LNCAP (cell line): ENCODE results near the gene COL25A1.

Experiments used
- TF ChIP-seq, protein P1 (sequence below): fragments of 450-650 bp; IDR thresholded peaks from 2 replicates; pipeline ENCODE4 v1.5.1; 2017; ENCODE audit warnings: mild to moderate bottlenecking

COL25A1 gene

GRCh38 chr4:109233570-109233969 is 68.9 kb downstream of the COL25A1 start:
- TF ChIP-seq, protein P1, sequence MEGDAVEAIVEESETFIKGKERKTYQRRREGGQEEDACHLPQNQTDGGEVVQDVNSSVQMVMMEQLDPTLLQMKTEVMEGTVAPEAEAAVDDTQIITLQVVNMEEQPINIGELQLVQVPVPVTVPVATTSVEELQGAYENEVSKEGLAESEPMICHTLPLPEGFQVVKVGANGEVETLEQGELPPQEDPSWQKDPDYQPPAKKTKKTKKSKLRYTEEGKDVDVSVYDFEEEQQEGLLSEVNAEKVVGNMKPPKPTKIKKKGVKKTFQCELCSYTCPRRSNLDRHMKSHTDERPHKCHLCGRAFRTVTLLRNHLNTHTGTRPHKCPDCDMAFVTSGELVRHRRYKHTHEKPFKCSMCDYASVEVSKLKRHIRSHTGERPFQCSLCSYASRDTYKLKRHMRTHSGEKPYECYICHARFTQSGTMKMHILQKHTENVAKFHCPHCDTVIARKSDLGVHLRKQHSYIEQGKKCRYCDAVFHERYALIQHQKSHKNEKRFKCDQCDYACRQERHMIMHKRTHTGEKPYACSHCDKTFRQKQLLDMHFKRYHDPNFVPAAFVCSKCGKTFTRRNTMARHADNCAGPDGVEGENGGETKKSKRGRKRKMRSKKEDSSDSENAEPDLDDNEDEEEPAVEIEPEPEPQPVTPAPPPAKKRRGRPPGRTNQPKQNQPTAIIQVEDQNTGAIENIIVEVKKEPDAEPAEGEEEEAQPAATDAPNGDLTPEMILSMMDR: no peak

- TF ChIP-seq, protein P1: no peak
Observed at GRCh38 chr4:109232681-109233080, 69.8 kb downstream of the COL25A1 start.

DNA sequence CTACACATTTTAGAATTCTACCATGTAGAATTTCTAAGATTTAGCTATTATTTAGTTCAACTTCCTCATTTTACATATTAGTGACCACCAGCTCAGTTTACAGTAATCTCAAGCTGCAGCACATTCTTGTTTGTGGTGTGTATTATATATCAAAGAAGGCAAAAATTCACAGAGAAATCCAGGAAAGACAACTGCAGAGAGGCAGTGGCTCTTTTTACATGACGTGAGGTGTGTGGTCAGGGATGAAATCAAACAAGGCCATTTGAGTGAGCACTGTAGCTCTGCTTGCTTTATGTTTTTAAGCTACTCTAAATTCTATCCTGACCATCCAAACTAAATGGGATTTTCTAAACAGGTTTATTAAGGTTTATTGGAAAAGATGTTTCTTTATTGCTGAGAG is 71.1 kb downstream of the COL25A1 start:
- TF ChIP-seq, protein P1: no peak

DNA sequence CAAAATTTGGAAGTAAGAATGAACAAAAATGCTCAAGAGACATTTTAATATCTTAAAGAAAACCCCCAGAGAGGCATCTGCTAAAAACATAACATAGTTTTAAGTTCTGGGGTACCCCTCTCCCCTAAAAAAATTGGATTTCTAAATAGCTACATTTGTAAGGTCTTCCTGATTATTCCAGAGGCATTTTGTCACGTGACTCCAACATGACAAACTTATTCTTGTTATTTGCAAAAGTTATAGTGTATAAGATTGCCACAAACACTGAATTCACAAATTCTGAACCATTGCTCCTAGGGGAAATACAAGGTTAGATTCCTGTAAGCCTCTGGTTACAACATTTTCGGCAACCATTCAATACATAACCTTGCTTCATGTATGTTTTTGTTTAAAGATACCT is 73.4 kb downstream of the COL25A1 start:
- TF ChIP-seq, protein P1: no peak

- TF ChIP-seq, protein P1: no peak
Observed at GRCh38 chr4:109218288-109218687, 84.2 kb downstream of the COL25A1 start.

- TF ChIP-seq, protein P1: no peak
Observed at GRCh38 chr4:109216085-109216696, 86.3 kb downstream of the COL25A1 start.

GRCh38 chr4:109215506-109215905 is 87.0 kb downstream of the COL25A1 start:
- TF ChIP-seq, protein P1: no peak
